Liver (tissue), 9 donors: Measurements from ENCODE around the gene TOPBP1. TPM values are rescaled to one million over a fixed set of nuclear protein-coding genes. Genes with fewer than 3 reads are reported as not detected.

ENCODE experiments used
- DNase-seq: peaks from one replicate; pipeline ENCODE4 v3.0.0-alpha.2; 2017; ENCODE audit warnings: low spot score
- H3K27ac ChIP-seq, 2 donors: one replicate each; pipeline ENCODE4 v1.7.0; 2013; ENCODE audit warnings: inconsistent platforms in 2 of 2, low read length in 2 of 2, control low read depth in 1 of 2, low read depth in 1 of 2, mild to moderate bottlenecking in 1 of 2
- H3K27me3 ChIP-seq, 4 donors: one replicate each; pipeline versions ENCODE4 v1.6.1 to v1.7.0; 2013; ENCODE audit warnings: low read length in 3 of 4, inconsistent platforms in 1 of 4, mild to moderate bottlenecking in 1 of 4, moderate library complexity in 1 of 4; ENCODE audit not compliant: control insufficient read depth in 4 of 4, insufficient read depth in 4 of 4
- H3K36me3 ChIP-seq, 4 donors: one replicate each; pipeline versions ENCODE4 v1.6.1 to v1.7.0; 2013; ENCODE audit warnings: low read length in 3 of 4, mild to moderate bottlenecking in 3 of 4, low read depth in 1 of 4, moderate library complexity in 1 of 4; ENCODE audit not compliant: control insufficient read depth in 4 of 4, insufficient read depth in 3 of 4
- H3K4me1 ChIP-seq, 4 donors: one replicate each; pipeline versions ENCODE4 v1.6.1 to v1.7.0; 2013; ENCODE audit warnings: low read length in 3 of 4, mild to moderate bottlenecking in 3 of 4, moderate library complexity in 1 of 4; ENCODE audit not compliant: control insufficient read depth in 4 of 4, insufficient read depth in 4 of 4
- H3K4me3 ChIP-seq, 3 donors: one replicate each; pipeline versions ENCODE4 v1.6.1 to v1.7.0; 2013; ENCODE audit warnings: low read length in 3 of 3, control low read depth in 1 of 3, low read depth in 1 of 3, mild to moderate bottlenecking in 1 of 3
- H3K9ac ChIP-seq, 2 donors: one replicate each; pipeline ENCODE4 v1.7.0; 2013; ENCODE audit warnings: low read length in 2 of 2, mild to moderate bottlenecking in 2 of 2, moderate library complexity in 2 of 2, control low read depth in 1 of 2, low read depth in 1 of 2
- H3K9me3 ChIP-seq, 4 donors: one replicate each; pipeline versions ENCODE4 v1.6.1 to v1.7.0; 2013; ENCODE audit warnings: low read length in 3 of 4; ENCODE audit not compliant: control insufficient read depth in 4 of 4
- EGR1 ChIP-seq, 2 donors: IDR thresholded peaks; 2 replicates each; pipeline ENCODE4 v1.6.1; 2016 to 2018; ENCODE audit warnings: antibody characterized with exemption in 2 of 2, low read depth in 2 of 2
- FOXA1 ChIP-seq: IDR thresholded peaks from 2 replicates; pipeline ENCODE4 v1.6.1; 2016; ENCODE audit warnings: antibody characterized with exemption
- HNF4A ChIP-seq, 2 donors: conservative IDR thresholded peaks; 2 replicates each; pipeline ENCODE4 v1.6.1; 2016; ENCODE audit warnings: antibody characterized with exemption in 2 of 2, mild to moderate bottlenecking in 2 of 2
- HNF4G ChIP-seq: IDR thresholded peaks from 2 replicates; pipeline ENCODE4 v1.6.1; 2016; ENCODE audit warnings: antibody characterized with exemption
- JUND ChIP-seq, 2 donors: IDR thresholded peaks; 2 replicates each; pipeline ENCODE4 v1.6.1; 2016; ENCODE audit warnings: antibody characterized with exemption in 2 of 2
- NR2F2 ChIP-seq: IDR thresholded peaks from 2 replicates; pipeline ENCODE4 v1.6.1; 2016; ENCODE audit warnings: antibody characterized with exemption
- REST ChIP-seq: IDR thresholded peaks from 2 replicates; pipeline ENCODE4 v1.6.1; 2016; ENCODE audit warnings: antibody characterized with exemption, mild to moderate bottlenecking
- RXRA ChIP-seq, 2 donors: IDR thresholded peaks; 2 replicates each; pipeline ENCODE4 v1.6.1; 2017 to 2018; ENCODE audit warnings: antibody characterized with exemption in 2 of 2, mild to moderate bottlenecking in 1 of 2
- SP1 ChIP-seq: IDR thresholded peaks from 2 replicates; pipeline ENCODE4 v1.6.1; 2018; ENCODE audit warnings: antibody characterized with exemption, mild to moderate bottlenecking
- TAF1 ChIP-seq: conservative IDR thresholded peaks from 2 replicates; pipeline ENCODE4 v1.6.1; 2016; ENCODE audit warnings: antibody characterized with exemption, mild to moderate bottlenecking
- WGBS: extraction: QIAGEN DNeasy Blood & Tissue Kit; methylation state at CpG from one replicate; pipeline ENCODE4 v1.1.7; 2013; 5-methylcytosine and 5-hydroxymethylcytosine counted together
- polyA plus RNA-seq, 2 donors: library from polyadenylated mRNA; stranded (reverse) in 1 of 2; unstranded in 1 of 2; fragments of 200-250 nt in 1 of 2; fragments of >200 nt in 1 of 2; fragmentation: Nextera tagmentation in 1 of 2; extraction: Ambion mirVana in 1 of 2; gene quantifications; one replicate each; pipeline versions ENCODE4 v1.2.1 to v1.2.3, GENCODE V29; 2013 to 2015
- total RNA-seq, 2 donors: library from RNA; depleted of rRNA; stranded (reverse); fragments of >200 nt; gene quantifications; one replicate each; pipeline ENCODE4 v1.2.3, GENCODE V29; 2014
- TF ChIP-seq, protein P1 (sequence below): IDR thresholded peaks from 2 replicates; pipeline ENCODE4 v1.6.1; 2016; ENCODE audit warnings: antibody characterized with exemption
- TF ChIP-seq, protein P2 (sequence below): IDR thresholded peaks from 2 replicates; pipeline ENCODE4 v1.6.1; 2016; ENCODE audit warnings: antibody characterized with exemption
- donor health status: healthy.
- donor health status: healthy.
- donor health status: healthy.
- donor health status: healthy.
- donor health status: healthy.

Gene TOPBP1
- total and polyA plus RNA-seq, 4 donors, result 3.3 to 22.9 (median 8.7) TPM

GRCh38 chr3:133573054-133573628, 88.6 kb downstream of the TOPBP1 start (continued):
- peak; percentile 63 to 64 for TF ChIP-seq HNF4A (conservative IDR thresholded peaks at IDR 0.05)
- peak; percentile 87 for TF ChIP-seq SP1
- peak in 1 of 2 donors; percentile 50 for TF ChIP-seq EGR1 (IDR thresholded peaks at IDR 0.05; ENCODE audit: low read depth in 2 of 2)
- TF ChIP-seq FOXA1, result no peak
- TF ChIP-seq RXRA (IDR thresholded peaks at IDR 0.05), result peak; percentile 95 to 96
- TF ChIP-seq HNF4G, result no peak
- no peak for TF ChIP-seq TAF1

DNA sequence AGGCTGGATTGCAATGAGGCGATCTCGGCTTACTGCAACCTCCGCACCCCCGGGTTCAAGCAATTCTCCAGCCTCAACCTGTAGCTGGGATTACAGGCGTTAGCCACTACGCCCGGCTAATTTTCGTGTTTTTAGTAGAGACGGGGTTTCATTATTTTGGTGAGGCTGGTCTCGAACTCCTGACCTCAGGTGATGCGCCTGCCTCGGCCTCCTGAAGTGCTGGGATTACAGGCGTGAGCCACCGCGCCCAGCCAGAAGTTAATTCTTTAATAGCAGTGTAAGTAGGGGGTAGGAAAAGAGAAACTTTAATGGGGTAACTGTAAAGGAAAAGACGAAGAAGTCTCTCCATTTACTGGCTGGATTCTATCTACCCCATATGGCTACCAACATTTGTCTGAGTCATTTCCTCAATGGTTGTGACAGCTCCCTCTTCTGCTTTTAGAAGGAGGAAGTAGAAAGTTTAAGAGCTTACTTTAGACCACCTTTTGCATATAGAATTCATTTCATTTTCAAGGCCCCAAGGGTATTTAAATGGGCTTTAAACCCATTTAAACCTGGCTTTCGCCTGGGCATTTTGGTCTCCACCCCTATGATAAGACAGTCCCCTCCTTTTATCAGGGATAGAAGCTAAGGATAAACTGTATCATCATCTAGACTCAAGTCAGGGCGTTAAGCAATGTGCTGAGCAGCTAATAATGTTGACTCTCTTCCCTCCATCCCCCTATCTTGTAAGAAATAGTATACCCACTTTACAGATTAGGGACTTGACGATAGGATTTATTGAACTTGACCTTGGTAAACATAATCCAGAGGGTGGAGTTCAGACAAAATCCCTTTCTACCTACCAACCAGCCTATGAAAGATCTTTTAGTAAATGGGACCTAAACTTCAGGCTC, 89.3 kb downstream of the TOPBP1 start:
- peak overlapping the region; percentile 83 to 85 for H3K27ac ChIP-seq
- H3K4me3 ChIP-seq, result peak overlapping the region in 2 of 3 donors; percentile 21 to 36
- H3K36me3 ChIP-seq, result peaks cover 0 to 4% (median under 1%) of the 10 kb centered on the region in 4 donors
- H3K9ac ChIP-seq, result peak overlapping the region in 1 of 2 donors; percentile 87
- no peak for DNase-seq
- WGBS, result 79% methylated on average over 19 of the region's 19 CpGs
- no peaks in the 10 kb centered on the region for H3K27me3 ChIP-seq
- TF ChIP-seq, protein P1, sequence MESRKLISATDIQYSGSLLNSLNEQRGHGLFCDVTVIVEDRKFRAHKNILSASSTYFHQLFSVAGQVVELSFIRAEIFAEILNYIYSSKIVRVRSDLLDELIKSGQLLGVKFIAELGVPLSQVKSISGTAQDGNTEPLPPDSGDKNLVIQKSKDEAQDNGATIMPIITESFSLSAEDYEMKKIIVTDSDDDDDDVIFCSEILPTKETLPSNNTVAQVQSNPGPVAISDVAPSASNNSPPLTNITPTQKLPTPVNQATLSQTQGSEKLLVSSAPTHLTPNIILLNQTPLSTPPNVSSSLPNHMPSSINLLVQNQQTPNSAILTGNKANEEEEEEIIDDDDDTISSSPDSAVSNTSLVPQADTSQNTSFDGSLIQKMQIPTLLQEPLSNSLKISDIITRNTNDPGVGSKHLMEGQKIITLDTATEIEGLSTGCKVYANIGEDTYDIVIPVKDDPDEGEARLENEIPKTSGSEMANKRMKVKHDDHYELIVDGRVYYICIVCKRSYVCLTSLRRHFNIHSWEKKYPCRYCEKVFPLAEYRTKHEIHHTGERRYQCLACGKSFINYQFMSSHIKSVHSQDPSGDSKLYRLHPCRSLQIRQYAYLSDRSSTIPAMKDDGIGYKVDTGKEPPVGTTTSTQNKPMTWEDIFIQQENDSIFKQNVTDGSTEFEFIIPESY, result no peak
- TF ChIP-seq HNF4G, result no peak
- TF ChIP-seq, protein P2, sequence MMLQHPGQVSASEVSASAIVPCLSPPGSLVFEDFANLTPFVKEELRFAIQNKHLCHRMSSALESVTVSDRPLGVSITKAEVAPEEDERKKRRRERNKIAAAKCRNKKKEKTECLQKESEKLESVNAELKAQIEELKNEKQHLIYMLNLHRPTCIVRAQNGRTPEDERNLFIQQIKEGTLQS, result peak; percentile 42
- TF ChIP-seq HNF4A (conservative IDR thresholded peaks at IDR 0.05), result no peak
- no peaks in the 10 kb centered on the region for H3K9me3 ChIP-seq
- H3K4me1 ChIP-seq, result peaks cover 0 to 20% (median 17%) of the 10 kb centered on the region in 4 donors

DNA sequence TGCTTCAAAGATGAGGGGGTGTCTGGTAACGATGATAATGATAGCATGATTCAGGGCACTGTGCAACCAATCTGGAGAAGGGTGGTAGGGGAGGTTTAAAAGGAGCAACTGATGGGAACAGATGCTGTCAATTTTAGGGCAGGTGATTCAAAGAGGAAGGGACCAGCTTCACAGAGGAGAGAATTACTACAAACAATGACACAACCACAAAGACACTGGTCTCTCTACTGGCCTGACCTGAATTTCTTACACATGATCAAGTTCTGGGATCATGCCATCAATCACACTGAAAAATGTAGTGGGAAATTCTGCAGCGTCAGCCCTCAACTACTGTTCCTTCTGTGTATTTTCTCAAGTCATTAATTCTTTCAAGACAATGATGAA, 90.8 kb downstream of the TOPBP1 start:
- Histone ChIP-seq H3K9me3 (no peaks in the 10 kb centered on the region), H3K9ac (no peak overlapping the region), H3K4me3 (no peak overlapping the region), H3K27me3 (no peaks in the 10 kb centered on the region), H3K4me1 (peaks cover 0 to 13% (median 10%) of the 10 kb centered on the region in 4 donors), H3K36me3 (peaks cover 0 to under 1% (median 0%) of the 10 kb centered on the region in 4 donors), H3K27ac (no peak overlapping the region)
- WGBS, result 94% methylated on average over 2 of the region's 2 CpGs
- no peak for DNase-seq
- no peak for TF ChIP-seq JUND (IDR thresholded peaks at IDR 0.05)

- Histone ChIP-seq H3K36me3 (no peaks in the 10 kb centered on the region), H3K27me3 (no peaks in the 10 kb centered on the region), H3K4me1 (peaks cover 0 to 7% (median 4%) of the 10 kb centered on the region in 4 donors), H3K9me3 (no peaks in the 10 kb centered on the region), H3K27ac (no peak overlapping the region), H3K4me3 (no peak overlapping the region), H3K9ac (no peak overlapping the region)
- TF ChIP-seq SP1 (peak; percentile 11), NR2F2 (no peak), EGR1 (IDR thresholded peaks at IDR 0.05; ENCODE audit: low read depth in 2 of 2) (no peak), REST (no peak), JUND (IDR thresholded peaks at IDR 0.05) (no peak), HNF4G (no peak)
- TF ChIP-seq, protein P2, result no peak
- 94% methylated on average over 5 of the region's 5 CpGs for WGBS
- DNase-seq, result no peak
These were observed 91.4 kb downstream of the TOPBP1 start for GRCh38 chr3:133570139-133570936.
